GM19397 (cell line): Measurements from ENCODE around the gene SLC40A1.

Experiments
- ATAC-seq: cut with Tn5 transposase; IDR thresholded peaks from one replicate; pipeline ENCODE4 v1.9.1; 2021; ENCODE audit warnings: mild to moderate bottlenecking, moderate library complexity; ENCODE audit not compliant: unreplicated experiment

The SLC40A1 gene, protein sequence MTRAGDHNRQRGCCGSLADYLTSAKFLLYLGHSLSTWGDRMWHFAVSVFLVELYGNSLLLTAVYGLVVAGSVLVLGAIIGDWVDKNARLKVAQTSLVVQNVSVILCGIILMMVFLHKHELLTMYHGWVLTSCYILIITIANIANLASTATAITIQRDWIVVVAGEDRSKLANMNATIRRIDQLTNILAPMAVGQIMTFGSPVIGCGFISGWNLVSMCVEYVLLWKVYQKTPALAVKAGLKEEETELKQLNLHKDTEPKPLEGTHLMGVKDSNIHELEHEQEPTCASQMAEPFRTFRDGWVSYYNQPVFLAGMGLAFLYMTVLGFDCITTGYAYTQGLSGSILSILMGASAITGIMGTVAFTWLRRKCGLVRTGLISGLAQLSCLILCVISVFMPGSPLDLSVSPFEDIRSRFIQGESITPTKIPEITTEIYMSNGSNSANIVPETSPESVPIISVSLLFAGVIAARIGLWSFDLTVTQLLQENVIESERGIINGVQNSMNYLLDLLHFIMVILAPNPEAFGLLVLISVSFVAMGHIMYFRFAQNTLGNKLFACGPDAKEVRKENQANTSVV

DNA sequence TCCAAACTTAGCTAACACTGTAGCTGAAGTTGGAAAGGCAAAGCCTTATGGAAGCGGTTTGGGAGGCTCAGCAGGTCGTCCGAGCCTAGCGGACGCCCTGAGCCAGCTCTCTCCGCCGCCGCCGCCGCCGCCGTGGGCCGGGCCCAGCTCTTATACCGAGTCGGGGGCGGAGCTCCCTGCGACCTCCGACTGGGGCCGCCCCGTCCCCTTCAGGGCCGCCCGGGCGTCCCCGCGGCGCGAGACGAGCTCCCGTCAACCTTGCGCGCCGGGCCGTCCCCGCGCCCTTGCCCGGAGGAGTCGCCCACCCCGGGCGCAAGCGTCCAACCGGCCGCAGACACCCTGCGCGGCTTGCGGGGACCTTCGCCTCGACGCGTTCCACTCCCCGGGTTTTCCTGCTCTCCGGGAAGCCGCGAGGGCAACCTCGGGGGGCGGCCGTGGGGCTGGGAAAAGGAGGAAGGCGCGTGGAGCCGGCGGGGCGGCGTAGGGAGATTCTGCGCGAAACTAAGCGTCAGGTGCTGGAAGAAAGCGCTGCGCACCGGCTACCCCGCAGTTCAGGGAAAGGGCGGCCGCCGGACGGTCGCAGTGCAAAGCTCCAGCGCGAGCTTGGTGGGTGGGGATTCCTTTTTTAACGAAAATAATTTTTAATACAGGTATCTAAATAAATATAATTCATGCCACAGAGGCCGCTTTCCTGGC is at the start of gene SLC40A1:
SLC40A1 (minus strand) TSS at position 129 of the 696 bp plus-strand sequence. CDS start 326 bp downstream, outside the sequence.
- ATAC-seq = peak; percentile 67

DNA sequence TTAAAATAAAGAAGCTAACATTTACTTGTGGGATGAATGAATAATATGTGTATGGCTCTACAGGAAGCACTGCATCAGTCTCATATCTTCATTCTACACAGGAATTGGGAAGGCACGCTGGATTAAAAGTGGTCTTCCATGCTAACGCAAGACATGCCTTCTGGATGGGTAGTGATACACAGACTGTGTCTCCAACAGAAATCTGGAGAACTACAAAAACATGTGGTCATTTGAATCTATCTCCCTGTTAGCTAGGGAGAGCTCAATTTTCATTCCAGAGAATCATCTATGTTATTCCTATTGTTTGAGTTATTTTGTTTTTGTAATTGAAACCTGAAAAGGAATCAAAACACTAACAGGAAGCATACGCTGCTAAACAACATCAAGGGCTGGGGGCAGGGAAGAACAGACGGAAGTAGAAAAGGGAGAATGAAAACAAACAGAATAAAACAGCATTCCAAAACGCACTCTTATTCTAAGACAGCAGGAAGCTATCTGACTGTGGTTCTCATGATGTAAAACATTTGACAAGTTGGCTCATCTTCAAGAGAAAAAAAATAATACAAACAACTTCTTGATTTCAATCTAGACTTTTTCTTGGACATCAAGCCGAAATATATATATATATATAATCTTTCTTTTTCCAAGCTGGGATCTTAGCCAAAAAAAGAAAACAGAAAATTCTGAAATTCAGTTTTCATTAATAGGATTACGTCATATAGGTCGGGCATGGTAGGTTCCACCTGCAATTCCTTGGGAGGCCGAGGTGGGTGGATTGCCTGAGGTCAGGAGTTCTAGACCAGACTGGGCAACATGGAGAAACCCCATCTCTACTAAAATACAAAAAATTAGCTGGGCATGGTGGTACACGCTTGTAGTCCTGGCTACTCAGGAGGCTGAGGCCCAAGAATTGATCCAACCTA is 49.2 kb upstream of the SLC40A1 start:
- ATAC-seq = no peak

DNA sequence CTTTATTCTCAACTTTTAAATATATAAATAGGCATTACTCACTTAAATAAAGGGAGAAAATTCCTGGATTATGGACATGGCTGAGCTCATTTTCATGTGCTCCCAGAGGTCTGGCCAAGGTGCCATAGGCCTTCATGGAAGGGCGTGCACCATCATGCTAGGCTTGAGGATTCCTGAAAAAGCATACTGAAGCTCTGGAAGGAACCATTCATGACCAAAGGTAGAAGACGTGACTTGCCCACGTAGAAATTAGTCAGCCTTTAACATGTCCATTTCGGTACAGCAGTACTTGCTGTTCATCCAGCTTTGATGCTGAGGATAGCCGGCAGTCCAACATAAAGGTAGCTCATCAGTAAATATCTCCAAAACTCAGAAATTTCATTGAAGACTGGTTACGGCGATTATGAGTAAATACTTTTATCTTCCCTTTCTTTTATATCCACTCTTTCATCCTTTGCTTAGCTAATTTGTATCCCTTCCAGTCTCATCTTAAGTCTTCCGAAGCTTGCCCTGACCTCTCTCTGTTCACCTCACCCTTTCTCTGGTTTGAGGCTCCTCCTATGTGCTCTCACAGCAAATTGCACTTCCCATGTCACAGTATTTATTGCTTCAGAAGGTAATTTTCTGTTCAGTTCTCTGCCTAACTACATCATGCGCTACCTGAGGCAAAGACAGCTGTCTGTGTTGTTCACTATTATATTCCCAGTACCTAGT is 48.4 kb upstream of the SLC40A1 start:
- no peak for ATAC-seq

DNA sequence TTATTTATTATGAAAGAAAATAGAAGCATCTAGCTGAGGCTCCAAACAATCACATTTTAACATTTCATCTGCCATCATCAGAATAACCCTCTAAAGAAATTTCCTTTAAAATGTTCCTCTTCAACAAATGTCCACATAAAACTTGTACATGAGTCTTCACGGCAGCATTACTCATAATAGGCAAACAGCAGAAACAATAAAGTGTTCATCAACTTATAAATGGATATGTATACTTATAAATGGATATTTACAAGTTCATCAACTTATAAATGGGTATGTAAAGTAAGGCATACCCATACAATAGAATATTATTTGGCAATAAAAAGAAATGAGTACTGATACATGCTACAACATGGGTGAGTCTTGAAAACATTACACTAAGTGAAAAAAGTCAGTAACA is 47.2 kb upstream of the SLC40A1 start:
- ATAC-seq = no peak

DNA sequence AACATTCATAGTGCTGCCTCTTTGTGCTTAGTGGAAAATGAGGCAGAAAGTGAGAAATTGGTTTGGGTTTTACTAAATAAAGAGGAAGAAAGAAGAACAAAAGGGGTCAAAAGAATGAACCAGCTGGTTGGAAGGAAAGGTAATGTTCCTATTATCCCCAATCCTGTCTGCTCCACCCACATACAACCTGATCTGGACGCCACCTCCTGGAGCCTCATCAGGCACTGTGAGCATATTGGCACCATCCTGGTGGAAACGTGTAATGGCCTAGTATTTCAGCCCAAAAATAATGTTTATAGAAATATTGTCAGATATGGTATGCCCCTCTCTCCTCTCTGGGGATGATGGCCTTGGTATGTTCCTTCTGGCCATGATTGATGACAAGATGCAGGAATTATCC is 45.0 kb upstream of the SLC40A1 start:
- no peak for ATAC-seq

DNA sequence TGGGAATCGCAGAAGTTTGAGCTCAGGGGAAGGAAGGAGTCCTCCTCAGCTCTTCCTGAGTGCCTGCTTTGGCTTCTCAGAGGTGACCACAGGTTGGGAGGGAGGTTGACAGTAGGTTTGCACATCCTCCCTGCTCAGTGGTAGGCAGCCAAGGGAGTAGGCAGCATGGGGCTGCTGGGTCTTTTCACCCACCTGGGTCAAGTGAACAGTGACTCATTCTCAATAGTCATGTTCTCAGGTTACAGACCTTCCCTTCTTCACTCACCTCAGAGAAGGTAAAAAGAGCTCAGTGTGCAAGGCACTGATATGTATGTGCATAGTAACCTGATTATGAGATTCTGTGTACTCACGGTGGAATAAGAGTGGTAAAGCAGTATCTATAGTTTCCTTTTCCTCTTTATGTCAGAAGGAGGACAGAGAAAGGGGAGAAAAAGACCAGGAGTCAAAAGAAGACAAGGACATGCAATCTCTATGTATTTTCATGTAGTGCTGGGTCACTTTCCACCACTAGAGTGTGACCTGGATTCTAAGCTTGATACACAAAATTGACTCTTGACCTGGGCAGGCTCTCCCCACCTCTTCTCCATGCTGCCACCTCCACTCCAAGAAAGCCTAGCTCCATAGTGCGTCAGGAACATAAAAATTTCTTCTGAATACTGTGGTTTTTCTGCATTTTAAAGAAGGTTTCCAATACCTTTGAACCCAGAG is 44.2 kb upstream of the SLC40A1 start:
- ATAC-seq = no peak

DNA sequence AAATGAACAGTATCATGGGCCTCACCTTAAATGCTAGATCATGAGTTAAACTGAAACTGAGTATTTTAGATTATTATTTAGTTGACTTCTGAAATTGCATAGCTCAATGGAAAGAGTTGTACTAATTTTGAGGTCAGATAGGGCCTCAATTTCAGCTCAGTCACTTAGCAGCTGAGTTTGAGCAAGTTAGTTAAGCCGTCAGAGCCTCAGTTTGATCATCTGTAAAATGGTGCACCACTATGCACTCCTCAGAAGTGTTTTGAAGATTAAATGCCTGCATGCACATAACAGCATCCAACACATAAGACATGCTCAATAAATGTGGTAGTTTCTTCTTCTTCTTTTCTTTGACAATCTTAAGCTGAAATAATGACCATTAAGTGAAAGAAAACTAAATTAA is 42.5 kb upstream of the SLC40A1 start:
- no peak for ATAC-seq

DNA sequence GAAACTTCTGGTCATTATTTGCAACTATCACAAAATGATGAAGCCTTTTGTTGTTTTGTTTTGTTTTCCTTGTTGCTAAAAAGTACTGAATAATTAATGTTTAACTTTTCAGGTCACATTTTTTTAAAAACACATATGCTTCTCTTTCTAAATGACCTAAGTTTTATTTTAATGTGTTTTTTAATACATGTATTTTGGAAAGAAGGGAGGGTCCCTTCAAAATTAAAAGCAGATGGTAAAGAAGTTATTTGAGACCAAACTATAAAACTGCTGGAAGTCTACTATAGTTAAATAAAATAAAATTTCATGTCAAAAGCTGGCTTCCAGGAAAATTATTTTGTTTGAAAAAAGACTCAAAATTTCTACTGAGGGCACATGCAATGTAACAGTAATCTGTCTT is 41.2 kb upstream of the SLC40A1 start:
- no peak for ATAC-seq

DNA sequence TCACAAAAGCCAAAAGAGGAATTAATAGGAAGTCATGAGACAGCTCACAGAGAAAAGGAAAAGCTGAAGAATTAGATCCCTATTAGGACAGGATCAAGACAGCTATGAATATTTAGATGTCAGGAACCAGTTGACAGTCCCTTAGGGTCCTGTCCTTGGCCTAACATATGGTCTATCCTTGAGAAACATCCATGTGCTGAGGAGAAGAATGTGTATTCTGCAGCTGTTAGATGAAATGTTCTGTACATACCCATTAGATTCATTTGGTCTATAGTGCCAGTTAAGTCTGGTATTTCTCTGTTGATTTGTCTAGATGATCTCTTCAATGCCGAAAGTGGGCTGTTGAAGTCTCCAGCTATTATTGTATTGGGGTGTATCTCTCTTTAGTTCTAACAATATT is 37.6 kb upstream of the SLC40A1 start:
- no peak for ATAC-seq

DNA sequence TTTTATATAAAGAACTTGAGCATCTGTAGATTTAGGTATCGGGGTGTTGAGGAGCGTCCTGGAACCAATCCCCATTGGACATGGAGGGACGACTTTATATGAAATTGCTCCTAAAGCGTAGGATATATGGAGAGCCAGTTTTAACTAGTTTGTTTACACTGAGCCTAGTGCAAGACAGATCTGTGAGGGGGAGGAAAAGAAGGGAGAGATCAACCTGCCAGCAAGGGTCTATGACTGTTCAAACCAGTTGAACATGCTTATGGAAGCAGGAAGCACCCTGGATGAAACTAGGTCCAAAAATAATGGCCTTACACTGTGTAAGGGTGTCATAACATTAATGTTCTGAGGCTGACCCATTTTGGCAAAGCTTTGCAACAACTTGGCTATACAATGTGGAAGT is 34.0 kb upstream of the SLC40A1 start:
- no peak for ATAC-seq

DNA sequence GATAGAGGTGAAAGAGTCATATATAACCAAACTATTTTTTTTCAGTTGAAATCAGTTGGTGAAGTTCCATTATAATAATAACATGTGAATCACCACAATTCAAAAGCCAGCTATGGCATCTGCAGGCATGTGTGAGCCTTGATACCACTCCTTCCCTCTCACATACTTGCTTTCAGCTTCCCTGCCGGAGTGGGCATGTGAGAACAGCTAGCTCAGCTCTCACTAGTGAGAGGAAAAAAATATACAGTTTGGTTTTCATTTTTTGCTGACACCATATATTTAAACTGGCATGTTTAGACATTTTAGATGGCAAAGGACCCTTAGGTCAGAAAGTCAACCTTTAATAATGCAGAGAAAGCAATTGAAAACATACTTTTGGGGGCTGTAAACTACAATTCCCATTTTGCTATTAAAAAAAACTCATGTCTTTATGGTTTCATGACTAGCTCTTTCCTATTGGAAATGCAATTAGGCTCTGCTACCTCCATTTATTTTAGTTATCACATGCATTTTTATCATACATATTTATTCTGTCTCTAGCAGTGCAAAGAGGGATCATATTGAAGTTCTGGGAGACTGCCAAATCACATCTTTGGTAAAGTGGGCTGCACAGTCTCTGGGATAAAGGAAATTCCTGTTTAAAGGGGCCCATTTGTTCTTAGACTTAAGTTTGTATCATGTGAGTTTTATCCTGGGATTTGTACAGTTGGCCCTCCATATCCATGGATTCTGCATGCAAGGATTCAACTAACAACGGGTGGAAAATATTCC is 33.2 kb upstream of the SLC40A1 start:
- ATAC-seq = no peak

DNA sequence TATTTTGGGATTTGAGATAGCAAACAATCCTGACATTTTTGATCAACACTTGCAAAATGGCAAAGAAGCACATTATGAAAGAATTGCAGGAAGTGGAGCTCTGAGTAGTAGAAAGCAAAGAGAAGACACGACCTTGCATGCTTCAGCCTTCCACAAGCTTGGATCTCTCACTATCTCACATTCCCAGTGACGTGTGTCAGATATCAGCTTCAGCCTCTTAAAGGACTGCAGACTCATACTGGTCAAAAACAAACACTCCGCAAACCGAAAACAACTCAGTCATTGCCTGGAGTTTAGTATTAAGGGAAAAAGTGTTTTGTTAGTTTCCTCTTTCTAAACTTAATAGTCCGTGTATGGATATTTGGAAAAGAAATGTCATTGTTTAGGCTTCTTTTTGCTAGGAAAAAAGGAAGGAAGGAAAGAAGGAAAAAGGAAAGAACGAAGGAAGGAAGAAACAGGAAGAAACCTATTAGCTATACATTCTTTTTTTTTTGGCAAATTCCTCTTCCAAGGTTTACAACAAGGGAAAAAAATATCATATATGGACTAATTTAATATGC is 32.6 kb upstream of the SLC40A1 start:
- no peak for ATAC-seq

DNA sequence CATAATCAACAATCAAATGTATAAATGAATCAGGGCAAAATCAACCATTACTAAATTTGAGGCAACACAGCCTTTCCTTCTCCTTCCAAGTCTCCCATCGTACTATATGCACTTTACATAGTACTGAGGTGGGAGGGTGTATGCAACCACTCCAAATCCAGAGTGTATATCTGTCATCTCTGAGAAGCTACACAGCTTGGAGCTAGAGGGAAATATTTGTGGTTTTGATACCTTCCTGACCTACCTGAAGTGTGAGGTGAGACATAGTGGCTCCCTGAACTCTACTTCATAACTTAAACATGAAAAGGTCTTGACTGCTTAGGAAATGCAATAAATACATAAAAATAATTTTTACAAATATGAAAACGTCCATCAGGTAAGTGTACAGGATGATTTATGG is 30.1 kb upstream of the SLC40A1 start:
- no peak for ATAC-seq

DNA sequence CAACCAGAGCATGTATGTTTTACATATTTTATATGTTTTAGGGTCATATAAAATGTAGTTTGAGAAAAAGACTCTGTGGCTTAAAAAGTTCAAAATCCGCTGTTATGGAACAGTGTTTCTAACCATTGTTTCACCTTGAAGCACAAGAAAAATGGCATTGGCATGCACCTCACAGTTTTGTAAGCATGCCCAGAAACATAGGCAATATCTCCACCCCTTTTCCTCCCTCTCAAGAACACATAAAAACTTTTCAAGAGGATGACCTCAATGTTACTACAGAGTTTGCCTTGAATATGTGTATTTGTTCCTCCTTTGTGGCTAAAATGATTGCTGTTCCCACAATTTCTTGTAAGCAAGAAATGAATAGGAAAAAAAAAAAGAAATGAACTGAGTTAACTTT is 29.3 kb upstream of the SLC40A1 start:
- no peak for ATAC-seq

DNA sequence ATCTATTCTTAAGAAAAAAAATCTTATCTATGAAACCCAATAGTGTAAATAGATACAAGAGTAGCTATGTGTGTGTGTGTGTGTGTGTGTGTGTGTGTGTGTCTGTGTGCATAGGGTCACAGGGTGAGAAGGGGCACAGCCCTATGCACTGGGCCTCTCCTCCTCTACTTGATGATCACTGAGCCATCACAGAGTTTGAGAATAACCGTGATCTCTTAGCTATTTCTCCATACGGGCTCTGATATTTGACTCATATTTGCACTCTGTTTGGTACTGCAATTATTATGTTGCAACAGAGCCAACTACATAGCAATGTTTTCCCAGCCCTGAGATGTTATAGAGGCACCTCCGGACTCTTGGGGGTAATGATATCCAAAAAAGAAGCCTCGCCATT is 28.8 kb upstream of the SLC40A1 start:
- no peak for ATAC-seq

DNA sequence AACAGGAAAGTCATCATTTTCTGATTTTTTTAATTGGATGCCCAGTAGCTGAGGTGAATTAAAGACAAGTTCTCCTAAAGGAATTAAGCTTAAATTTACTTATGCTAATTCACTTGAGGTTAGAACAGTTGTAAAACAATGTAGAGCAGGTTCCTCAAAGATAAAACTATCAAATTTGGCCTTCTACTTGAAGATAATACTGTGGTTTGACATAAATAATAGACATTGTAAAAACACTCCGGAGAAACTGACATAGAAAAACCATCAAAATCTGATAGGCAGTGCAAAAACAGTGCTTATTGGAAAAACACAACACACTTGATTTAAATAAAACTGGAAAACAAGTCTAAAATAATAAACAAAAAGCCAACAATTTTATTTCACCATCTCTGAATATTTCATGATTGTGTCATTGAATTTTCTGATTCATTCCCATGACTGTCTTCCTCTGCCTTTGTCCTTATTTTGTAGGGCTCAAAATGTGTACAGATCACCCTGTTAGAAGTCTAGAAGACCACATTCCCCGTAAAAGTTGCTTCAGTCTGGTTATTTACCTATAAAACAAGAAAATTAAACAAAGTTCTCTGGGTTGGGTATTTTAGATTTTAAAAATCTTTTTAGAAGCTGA is 28.3 kb upstream of the SLC40A1 start:
- ATAC-seq = no peak

DNA sequence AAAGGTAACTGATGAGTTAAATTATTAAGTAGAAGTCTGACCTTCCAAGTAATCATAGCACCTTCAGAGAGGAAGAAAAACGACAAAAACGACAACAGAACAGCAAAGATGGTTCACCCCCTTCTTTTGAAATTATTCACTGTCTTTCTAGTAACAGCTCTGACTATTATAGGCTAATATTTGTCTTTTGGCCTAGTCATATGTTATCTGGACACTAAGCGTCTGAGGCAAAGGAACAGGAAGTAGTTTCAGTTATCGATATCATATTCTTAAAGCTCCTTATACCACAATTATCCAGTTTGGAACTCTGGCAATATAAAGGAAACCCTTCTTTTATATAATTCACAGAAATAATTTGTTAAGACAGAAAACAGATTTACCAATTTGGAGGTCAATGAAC is 27.6 kb upstream of the SLC40A1 start:
- ATAC-seq = no peak

DNA sequence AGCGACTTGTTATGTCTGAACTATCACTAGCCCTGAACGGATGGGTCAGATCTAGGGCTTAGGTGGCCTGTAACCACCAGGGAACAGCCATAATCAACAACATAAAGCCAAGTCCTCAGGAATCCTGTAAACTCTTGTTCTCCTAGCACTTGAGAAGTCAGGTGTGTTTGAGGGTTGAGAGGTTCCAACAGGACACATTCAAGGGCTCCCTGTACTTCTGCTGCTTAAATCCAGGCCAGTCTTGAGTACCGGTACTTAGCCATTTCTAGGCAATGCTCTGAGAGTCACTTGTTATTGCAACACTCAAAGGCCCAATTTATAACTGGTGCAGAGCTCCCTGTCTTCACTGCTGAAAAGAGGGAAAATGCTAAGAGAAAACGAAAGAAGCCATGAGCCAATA is 21.6 kb upstream of the SLC40A1 start:
- ATAC-seq = no peak
